Epithelial cell of esophagus (primary cell): ENCODE results near the gene HBP1.
A peak's percentile ranks its signal among the peaks of the same experiment; 100 is the strongest.

ENCODE experiments used
- DNase-seq: peaks from one replicate; pipeline ENCODE4 v3.0.0; 2010; ENCODE audit warnings: low read depth
- H3K4me3 ChIP-seq: 2 replicates; pipeline ENCODE4 v1.5.1; 2011; ENCODE audit warnings: mild to moderate bottlenecking, low read length, control low read depth
- TF ChIP-seq, protein P1 (sequence below): IDR thresholded peaks from 2 replicates; pipeline ENCODE4 v1.5.1; 2011; ENCODE audit warnings: low read depth, mild to moderate bottlenecking, low read length, control low read depth, inconsistent platforms; ENCODE audit not compliant: insufficient read depth; ENCODE audit errors: missing control alignments

The HBP1 gene

GRCh38 chr7:107185716-107186115, 16.9 kb downstream of the HBP1 start:
- H3K4me3 ChIP-seq = no peak overlapping the region
- TF ChIP-seq, protein P1, sequence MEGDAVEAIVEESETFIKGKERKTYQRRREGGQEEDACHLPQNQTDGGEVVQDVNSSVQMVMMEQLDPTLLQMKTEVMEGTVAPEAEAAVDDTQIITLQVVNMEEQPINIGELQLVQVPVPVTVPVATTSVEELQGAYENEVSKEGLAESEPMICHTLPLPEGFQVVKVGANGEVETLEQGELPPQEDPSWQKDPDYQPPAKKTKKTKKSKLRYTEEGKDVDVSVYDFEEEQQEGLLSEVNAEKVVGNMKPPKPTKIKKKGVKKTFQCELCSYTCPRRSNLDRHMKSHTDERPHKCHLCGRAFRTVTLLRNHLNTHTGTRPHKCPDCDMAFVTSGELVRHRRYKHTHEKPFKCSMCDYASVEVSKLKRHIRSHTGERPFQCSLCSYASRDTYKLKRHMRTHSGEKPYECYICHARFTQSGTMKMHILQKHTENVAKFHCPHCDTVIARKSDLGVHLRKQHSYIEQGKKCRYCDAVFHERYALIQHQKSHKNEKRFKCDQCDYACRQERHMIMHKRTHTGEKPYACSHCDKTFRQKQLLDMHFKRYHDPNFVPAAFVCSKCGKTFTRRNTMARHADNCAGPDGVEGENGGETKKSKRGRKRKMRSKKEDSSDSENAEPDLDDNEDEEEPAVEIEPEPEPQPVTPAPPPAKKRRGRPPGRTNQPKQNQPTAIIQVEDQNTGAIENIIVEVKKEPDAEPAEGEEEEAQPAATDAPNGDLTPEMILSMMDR = no peak
- no peak for DNase-seq

GRCh38 chr7:107186240-107186639, 17.4 kb downstream of the HBP1 start:
- no peak overlapping the region for H3K4me3 ChIP-seq
- TF ChIP-seq, protein P1 = no peak
- peak; percentile 25 for DNase-seq

DNA sequence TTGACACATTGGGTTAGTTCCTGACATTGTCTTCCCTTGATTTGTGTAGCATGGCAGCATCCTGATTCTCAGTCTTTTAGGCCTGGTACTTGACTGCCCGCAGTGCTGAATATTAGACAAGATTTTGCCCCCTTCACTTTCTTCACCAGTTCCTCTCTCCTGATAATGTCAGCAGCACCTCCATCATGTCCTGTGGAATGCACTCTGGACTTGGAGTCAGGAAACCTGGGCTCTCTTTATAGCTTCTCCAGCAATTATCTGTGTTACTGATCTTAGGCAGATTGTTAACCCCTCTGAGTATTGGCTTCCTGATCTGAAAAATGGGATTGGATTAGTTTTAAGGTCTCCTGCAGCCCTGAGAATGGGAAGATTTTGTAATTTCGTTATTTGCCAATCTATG, 19.0 kb downstream of the HBP1 start:
- TF ChIP-seq, protein P1 = no peak
- DNase-seq = no peak
- H3K4me3 ChIP-seq = no peak overlapping the region

DNA sequence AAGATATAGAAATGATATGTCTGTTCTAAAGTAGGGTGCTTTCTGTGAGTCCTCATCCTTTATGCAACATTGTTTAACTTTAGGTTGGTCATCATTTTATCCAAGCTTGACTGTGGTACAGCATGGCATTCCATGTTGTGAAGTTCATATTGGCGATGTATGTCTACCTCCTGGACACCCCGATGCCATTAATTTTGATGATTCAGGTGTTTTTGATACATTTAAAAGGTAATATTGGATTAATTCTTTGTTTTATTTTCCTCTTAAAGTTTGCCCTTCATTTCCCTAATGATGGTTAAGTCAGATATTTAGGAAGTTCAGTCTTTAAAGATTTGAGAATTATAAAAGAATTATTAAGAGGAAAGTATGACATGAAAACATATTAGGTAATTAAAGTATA, 21.3 kb downstream of the HBP1 start:
- H3K4me3 ChIP-seq = no peak overlapping the region
- DNase-seq = no peak
- TF ChIP-seq, protein P1 = no peak

- H3K4me3 ChIP-seq = no peak overlapping the region
- DNase-seq = no peak
- TF ChIP-seq, protein P1 = no peak
These were observed 25.2 kb downstream of the HBP1 start for GRCh38 chr7:107194052-107194451.

GRCh38 chr7:107196834-107197610, 28.2 kb downstream of the HBP1 start:
- TF ChIP-seq, protein P1 = no peak
- DNase-seq = peak; percentile 37
- no peak overlapping the region for H3K4me3 ChIP-seq

DNA sequence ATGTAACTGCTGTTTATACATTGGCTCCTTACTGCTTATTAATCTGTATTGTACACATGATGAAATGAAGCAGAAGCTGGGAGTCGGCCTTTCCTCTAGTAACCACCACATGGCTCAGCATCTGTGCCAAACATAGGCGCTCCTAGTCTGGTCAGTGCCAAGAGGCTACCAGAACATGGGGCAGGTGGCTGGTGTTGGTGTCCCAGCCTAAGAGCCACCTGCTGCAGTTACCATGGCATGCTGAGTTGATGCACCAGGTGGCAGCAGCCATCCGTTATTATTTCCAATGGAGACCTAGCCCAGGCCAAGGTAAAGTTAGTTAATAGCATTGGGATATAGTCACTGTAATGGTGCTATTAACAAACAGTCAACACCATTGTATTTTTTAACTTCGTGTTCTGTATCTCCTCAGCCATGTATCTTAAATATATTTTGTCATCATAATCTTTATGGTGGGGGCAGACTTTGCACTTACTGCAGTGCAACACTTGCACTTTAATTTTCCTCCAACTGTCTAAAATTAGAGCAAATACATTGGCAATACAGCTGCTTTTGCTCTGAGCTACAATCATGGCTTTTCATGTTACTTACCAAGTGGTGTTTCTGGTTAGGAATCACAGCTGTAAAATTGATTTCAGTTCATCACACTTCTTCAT, 33.1 kb downstream of the HBP1 start:
- H3K4me3 ChIP-seq = no peak overlapping the region
- TF ChIP-seq, protein P1 = peak; percentile 71
- DNase-seq = peak; percentile 54
